Astrocyte (in vitro differentiated cells and primary cell): ENCODE data around the gene SMG5.

Experiments
- CTCF ChIP-seq: IDR thresholded peaks from 2 replicates; pipeline ENCODE4 v1.5.1; 2011; ENCODE audit warnings: low read depth, mild to moderate bottlenecking, inconsistent platforms, low read length, moderate library complexity; ENCODE audit not compliant: insufficient read depth
- EZH2 ChIP-seq: IDR thresholded peaks from 2 replicates; pipeline ENCODE4 v1.6.1; 2012; ENCODE audit warnings: mild to moderate bottlenecking, low read length, inconsistent platforms; ENCODE audit not compliant: insufficient read depth

GRCh38 chr1:156241311-156241811 is 41.3 kb downstream of the SMG5 start:
- no peak for TF ChIP-seq CTCF
- TF ChIP-seq EZH2: no peak
